ENCODE results near the gene CIDEA.

The CIDEA gene

DNA sequence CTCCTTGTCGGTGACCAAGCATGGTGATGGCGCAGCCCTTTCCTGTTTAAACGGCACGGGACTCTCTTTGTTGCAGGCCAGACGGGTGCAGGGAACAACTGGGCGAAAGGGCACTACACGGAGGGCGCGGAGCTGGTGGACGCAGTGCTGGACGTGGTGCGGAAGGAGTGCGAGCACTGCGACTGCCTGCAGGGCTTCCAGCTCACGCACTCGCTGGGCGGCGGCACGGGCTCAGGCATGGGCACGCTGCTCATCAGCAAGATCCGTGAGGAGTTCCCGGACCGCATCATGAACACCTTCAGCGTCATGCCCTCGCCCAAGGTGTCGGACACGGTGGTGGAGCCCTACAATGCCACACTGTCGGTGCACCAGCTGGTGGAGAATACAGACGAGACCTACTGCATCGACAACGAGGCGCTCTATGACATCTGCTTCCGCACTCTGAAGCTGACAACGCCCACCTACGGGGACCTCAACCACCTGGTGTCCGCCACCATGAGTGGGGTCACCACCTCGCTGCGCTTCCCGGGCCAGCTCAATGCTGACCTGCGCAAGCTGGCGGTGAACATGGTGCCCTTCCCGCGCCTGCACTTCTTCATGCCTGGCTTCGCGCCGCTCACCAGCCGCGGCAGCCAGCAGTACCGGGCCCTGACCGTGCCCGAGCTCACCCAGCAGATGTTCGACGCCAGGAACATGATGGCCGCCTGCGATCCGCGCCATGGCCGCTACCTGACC lies 71.0 kb downstream of the CIDEA start:
- DNase-seq, result no peak

DNA sequence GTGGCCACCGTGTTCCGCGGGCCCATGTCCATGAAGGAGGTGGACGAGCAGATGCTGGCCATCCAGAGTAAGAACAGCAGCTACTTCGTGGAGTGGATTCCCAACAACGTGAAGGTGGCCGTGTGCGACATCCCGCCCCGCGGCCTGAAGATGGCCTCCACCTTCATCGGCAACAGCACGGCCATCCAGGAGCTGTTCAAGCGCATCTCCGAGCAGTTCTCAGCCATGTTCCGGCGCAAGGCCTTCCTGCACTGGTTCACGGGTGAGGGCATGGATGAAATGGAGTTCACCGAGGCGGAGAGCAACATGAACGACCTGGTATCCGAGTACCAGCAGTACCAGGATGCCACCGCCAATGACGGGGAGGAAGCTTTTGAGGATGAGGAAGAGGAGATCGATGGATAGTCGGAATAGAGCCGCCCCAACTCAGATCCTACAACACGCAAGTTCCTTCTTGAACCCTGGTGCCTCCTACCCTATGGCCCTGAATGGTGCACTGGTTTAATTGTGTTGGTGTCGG lies 71.6 kb downstream of the CIDEA start:
- DNase-seq, result no peak

DNA sequence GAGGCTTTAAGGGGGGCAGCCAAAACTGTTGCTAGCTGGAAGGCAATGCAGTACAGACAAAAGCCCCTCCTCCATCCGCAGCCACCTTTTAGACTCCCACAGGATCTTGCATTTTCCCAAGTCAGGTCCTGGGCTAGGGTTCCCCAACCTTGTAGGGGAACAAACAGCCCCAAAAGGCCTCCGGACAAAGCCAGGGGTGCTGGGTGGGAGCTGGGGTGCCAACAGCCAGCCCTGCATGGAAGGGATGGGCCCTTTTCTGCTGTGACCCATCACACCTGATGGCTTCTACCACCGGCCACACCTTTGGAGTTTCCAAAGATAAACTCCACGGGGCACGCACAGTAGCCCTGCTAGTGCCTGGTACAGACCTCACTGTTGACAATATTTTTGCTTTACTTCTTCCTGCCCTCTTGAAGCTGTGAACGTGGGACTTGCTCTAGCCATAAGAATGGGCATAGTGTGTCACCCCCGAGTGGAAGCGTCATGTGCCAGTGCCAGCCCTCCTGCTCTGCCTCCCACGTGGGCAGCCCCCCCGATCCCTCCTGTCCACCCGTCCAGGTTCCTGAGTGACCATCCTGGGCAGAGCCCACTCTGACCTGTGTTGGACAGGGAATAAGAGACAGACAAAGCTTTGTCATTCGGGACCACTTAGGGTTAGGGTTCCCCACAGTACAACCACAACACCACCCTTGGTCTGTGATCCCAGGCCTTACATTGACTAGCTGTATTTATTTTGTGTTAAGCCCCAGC lies 72.7 kb downstream of the CIDEA start:
- no peak for DNase-seq

All from GOT3 (cell line).